HG03039 (cell line): Measurements from ENCODE around the gene FOXB2.
"Not testable (repeated sequence)": the region's sequence is repeated elsewhere in the genome, so short reads cannot be mapped to it uniquely, and the experiment has no call there.

ENCODE experiments used
- ATAC-seq: cut with Tn5 transposase; IDR thresholded peaks from one replicate; pipeline ENCODE4 v1.9.1; 2021; ENCODE audit warnings: mild to moderate bottlenecking, moderate library complexity; ENCODE audit not compliant: unreplicated experiment

The FOXB2 gene

GRCh38 chr9:77016121-77016525, 3.3 kb upstream of the FOXB2 start:
- ATAC-seq = no peak

GRCh38 chr9:77016526-77017504, 2.6 kb upstream of the FOXB2 start:
- ATAC-seq = no peak

DNA sequence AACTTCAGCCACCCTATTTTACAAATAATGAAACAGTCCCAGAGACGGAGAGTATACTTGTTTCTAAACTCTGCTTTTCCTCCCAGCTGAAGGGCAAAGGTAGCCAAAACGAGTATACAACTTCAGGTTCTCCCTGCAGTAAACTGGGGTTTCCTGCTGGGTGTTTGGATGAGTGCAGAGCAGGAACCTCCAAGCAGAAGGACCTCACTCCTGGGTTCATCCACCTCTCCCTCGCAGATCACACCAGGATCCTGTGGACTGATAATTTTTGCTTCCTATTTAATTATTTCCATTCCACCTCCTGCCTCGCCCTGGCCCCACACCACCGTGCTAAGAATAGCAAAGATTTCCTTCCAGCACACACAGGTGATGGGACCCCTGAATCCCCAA, 2.0 kb upstream of the FOXB2 start:
- ATAC-seq = no peak

DNA sequence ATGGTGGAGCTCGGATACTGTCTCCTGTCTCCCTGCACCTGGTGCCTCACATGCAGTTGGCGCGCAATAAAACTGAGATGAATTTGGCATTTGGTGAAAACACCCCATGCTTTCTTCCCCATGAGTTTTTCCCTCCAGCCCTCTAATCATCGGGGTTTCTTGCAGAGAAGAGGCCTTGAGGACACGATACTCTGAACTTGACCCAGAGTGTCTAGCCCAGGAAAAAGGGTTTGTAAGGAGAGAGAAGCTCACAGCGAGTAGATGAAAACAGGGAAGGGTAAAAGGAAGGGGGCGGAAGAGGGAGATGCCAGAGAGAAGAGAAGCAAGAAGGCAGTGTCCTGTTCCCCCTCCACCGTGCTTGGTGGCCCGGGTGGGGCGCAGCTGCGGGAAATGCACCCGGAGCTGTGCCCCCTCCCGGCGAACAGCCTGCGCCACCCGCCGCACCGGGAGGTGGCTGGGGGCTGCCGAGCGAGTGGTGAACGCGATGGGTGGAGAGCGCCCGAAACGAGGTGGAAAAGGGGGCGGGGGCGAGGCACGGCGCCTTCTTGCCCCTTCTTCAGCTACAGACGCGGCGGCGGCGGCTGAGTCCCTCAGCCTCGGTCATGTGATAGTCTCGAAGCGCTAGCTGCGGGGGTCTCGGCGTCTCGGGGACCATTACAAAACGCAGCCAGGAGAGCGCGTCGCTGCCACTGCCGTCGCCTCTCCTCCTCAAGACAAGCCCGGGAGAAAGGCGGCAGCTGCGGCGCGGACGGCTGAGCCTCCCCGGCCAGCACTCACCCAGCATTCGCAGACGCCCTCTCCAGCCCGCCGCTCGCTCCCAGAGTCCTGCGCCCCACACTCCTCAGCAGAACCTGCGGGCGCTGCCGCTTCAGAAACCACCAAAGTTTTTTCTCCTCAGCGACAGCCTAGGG, 1.1 kb upstream of the FOXB2 start:
- ATAC-seq = no peak

DNA sequence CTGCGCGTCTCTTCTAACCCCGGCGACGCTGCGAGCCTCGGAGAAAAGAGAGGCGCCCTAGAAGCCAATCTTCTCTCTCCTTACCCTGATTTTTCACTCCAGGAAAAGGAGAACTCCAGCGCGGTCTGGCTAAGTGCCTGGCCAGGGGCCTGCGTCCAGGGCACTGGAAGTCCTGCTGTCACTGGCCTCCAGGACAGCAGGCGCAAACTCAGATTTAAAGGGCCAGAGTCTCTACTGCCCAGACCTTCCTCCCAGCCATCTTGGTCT, 553 bp upstream of the FOXB2 start:
- no peak for ATAC-seq

GRCh38 chr9:77019926-77020412, 514 bp downstream of the FOXB2 start:
- ATAC-seq = no peak

DNA sequence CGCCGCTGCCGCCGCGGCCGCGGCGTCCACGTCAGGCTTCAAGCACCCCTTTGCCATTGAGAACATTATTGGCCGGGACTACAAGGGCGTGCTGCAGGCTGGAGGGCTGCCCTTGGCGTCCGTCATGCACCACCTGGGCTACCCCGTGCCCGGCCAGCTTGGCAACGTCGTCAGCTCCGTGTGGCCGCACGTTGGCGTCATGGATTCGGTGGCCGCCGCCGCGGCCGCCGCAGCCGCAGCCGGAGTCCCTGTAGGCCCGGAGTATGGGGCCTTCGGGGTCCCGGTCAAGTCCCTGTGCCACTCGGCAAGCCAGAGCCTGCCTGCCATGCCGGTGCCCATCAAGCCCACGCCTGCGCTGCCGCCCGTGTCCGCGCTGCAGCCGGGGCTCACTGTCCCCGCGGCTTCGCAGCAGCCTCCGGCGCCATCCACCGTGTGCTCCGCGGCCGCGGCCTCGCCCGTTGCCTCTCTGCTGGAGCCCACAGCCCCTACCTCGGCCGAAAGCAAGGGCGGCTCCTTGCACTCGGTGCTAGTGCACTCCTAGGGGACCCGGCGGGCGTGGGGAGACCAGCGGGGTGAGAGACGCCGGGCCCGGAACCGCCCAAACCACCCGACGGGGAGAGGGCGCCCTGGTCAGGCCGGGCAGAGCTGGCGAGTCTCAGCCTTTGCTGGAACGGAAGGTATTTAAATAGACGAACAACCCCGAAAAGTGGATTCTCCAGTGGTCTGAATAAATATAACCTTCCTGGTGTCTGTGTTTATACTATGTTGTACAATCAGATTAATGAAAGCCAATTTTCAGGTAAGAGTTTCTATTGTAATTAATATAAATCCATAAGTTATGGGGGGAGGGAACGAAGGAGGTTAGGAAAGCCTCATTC, 1.2 kb downstream of the FOXB2 start:
- ATAC-seq = no peak

DNA sequence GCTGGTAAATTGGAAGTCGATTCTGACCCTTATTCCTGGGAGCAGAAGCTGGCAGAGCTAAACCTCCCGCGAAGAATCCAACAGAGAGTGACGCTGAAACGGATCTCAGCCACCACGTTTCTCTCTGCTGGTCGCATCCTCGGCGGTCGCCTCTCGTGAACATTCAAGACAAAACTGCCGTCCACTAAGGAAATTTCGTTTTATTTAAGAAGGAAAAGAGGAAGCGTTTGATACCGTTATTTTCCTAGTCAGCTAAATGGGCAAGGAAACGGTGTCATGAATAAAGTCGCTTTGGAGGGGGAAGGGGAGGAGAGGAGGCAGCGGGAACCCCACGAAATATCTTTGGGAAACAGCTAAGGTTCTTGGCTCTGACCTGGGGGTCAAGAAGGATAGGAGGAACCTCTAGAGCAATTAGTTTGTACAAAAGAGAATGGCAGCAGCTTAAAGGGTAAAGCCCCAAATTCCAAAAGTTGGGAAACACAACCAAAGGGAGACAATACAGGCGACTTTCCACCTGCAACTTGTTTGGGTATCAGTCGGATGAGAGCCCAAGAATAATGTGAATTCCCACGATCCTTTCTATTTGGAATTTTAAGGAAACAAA, 1.9 kb downstream of the FOXB2 start:
- ATAC-seq = no peak

GRCh38 chr9:77021922-77022782, 2.7 kb downstream of the FOXB2 start:
- ATAC-seq = no peak

GRCh38 chr9:77022783-77023440, 3.5 kb downstream of the FOXB2 start:
- no peak for ATAC-seq

DNA sequence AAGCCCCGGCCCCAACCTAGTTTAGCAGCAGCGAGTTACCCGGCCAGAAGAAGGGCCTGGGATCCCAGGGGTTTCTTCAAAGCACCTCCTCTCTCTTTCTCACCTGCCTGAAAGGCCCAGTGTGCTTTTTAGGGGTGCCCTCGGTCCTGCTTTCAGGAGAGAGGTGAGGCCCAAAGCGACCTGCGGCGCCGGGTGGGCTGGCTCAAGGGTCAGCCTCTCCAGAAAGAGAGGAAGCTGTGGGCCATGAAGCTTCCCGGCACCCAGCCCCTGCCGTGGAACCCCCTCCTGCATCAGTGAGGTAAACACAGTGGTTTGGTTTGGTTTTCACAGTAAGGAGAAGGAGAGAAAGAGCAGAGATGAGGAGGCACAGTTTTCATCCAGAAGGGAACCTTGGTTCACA, 4.3 kb downstream of the FOXB2 start:
- no peak for ATAC-seq

GRCh38 chr9:77024776-77025545, 5.5 kb downstream of the FOXB2 start:
- ATAC-seq = no peak

DNA sequence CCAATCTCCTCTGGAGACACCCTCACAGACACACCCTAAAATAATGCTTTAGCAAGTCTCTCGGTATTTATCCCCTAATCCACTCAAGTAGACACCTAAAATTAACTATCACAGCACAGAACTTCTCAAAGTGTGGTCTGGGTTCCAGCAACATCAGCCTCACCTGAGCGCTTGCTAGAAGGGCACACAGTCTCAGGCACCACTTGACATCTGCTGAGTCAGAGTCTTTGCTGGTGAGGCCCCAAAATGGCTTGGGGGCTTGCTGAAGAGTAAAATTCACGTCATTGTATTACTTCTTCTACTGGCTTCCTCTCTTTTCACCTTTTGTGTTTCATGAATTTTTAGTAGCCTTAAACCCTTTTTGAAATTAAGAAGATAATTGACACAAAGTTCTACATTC, 9.0 kb downstream of the FOXB2 start:
- ATAC-seq = no peak

DNA sequence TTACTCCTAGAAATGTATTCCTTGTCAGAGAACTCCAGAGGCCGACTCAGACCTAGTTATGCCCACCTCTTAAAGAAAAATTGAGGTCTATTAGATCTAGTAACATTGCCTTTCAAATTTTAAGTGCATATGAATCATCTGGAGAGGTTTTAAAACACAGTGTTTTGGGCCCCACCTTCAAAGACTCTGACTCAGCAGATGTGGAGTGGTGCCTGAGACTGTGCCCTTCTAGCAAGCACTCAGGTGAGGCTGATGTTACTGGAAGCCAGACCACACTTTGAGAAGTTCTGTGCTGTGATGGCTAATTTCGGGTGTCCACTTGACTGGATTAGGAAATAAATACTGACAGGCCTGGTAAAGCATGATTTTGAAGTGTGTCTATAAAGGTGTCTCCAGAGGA, 10.6 kb downstream of the FOXB2 start:
- ATAC-seq = no peak

DNA sequence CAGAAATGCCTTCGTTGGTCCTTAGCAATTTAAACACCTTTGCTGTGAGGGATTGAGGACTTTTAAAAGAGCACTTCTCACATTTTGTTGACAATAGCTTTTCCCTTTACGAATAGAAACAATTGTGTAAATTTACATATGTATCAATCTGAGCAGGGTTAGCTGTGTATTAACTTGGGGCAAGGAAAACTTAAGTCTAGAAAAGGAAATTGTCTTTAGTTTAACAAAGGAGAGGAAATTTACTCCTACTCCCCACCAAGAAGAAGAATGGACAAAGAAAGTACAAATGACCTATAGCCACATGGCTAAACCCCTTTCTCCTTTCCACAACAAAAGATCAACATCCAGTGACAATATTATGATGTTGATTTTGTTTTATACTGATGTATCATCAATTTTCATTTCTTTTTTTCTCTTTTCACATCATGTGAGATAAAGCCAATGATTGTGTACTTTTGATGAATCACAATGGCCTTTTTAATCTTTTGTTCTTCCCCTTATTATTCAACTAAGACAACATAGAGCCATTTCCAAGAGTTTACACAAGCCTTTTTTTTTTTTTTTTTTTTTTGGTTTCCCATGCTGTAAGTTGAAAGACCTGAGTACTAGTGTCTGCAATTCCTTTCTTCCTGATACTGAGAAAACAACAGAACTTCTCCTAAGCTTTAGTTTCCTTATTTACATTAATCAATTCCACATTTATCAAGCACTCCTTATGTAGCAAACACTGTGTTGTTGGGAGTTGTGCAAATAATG, 19.0 kb downstream of the FOXB2 start:
- no peak for ATAC-seq

- no peak for ATAC-seq
Observed at GRCh38 chr9:77040340-77040739, 20.9 kb downstream of the FOXB2 start.

- ATAC-seq = not testable (repeated sequence)
Observed at GRCh38 chr9:77043743-77044142, 24.3 kb downstream of the FOXB2 start.
